ENCODE results near the gene TOX2.

- TF ChIP-seq CTCF (IDR thresholded peaks at IDR 0.05): no peak
- no peak for TF ChIP-seq POLR2A (IDR thresholded peaks at IDR 0.05)
- TF ChIP-seq EP300 (IDR thresholded peaks at IDR 0.05): no peak
- no peak for TF ChIP-seq POLR2AphosphoS5 (IDR thresholded peaks at IDR 0.05)
Observed at GRCh38 chr20:43916881-43917371, 2.3 kb downstream of the TOX2 start.
